Endodermal cell (in vitro differentiated cells): ENCODE data around the gene SRXN1. TPM values are rescaled to one million over a fixed set of nuclear protein-coding genes. Genes with fewer than 3 reads are reported as not detected.

Source experiments
- DNase-seq: peaks from one replicate; pipeline ENCODE4 v3.0.0-alpha.2; 2017
- H3K27ac ChIP-seq: 2 replicates; pipeline ENCODE4 v1.5.1; 2013; ENCODE audit warnings: mild to moderate bottlenecking, low read depth, low read length, moderate library complexity
- H3K27me3 ChIP-seq: 2 replicates; pipeline ENCODE4 v1.6.1; 2013; ENCODE audit warnings: mild to moderate bottlenecking, low read length, moderate library complexity; ENCODE audit not compliant: insufficient read depth, control insufficient read depth, poor library complexity, severe bottlenecking
- H3K36me3 ChIP-seq: 2 replicates; pipeline ENCODE4 v1.7.0; 2013; ENCODE audit warnings: mild to moderate bottlenecking, low read length, moderate library complexity; ENCODE audit not compliant: control insufficient read depth, insufficient read depth
- H3K4me1 ChIP-seq: one replicate; pipeline ENCODE4 v1.7.0; 2013; ENCODE audit warnings: low read length; ENCODE audit not compliant: control insufficient read depth, insufficient read depth
- H3K4me3 ChIP-seq: 2 replicates; pipeline ENCODE4 v1.5.1; 2013; ENCODE audit warnings: mild to moderate bottlenecking, low read length, moderate library complexity
- H3K9ac ChIP-seq: 2 replicates; pipeline ENCODE4 v1.6.1; 2013; ENCODE audit warnings: mild to moderate bottlenecking, low read length, moderate library complexity; ENCODE audit not compliant: poor library complexity, severe bottlenecking; ENCODE audit errors: extremely low read depth
- H3K9me3 ChIP-seq: 2 replicates; pipeline ENCODE4 v1.6.1; 2013; ENCODE audit warnings: mild to moderate bottlenecking, low read length, moderate library complexity; ENCODE audit not compliant: control insufficient read depth
- H3K27ac Mint-ChIP-seq: 2 replicates; pipeline ENCODE4 v1.8.0; 2020; ENCODE audit warnings: mixed read lengths
- H3K27me3 Mint-ChIP-seq: 2 replicates; pipeline ENCODE4 v1.8.0; 2021; ENCODE audit warnings: mild to moderate bottlenecking, mixed read lengths; ENCODE audit not compliant: insufficient read depth
- H3K36me3 Mint-ChIP-seq: 2 replicates; pipeline ENCODE4 v1.8.0; 2020; ENCODE audit warnings: low read depth, mixed read lengths
- H3K4me1 Mint-ChIP-seq: 2 replicates; pipeline ENCODE4 v1.8.0; 2020; ENCODE audit warnings: mixed read lengths
- H3K4me3 Mint-ChIP-seq: 2 replicates; pipeline ENCODE4 v1.8.0; 2020; ENCODE audit warnings: mild to moderate bottlenecking, moderate library complexity, mixed read lengths
- H3K9me3 Mint-ChIP-seq: 2 replicates; pipeline ENCODE4 v1.8.0; 2020; ENCODE audit warnings: mild to moderate bottlenecking, mixed read lengths
- WGBS, 2 experiments: methylation state at CpG; one replicate each; pipeline versions ENCODE4 v1.1.5 to v1.1.7; 2013; ENCODE audit warnings: missing lambda C conversion rate in 2 of 2, mixed read lengths in 1 of 2; ENCODE audit not compliant: insufficient coverage in 1 of 2, insufficient read length in 1 of 2; 5-methylcytosine and 5-hydroxymethylcytosine counted together
- total RNA-seq, 2 donors: library from RNA; stranded (reverse); fragmentation: NEBNext Ultra II Directional in 1 of 2; extraction: Animal tissue kit (Norgen Biotek cat#: 25700) in 1 of 2; gene quantifications; 2 replicates in 1 of 2; 3 replicates in 1 of 2; pipeline ENCODE4 v1.2.1, GENCODE V29; 2021
- TF ChIP-seq, protein P1 (sequence below): fragments of 200-600 bp; sonication (generic); conservative IDR thresholded peaks from 2 replicates; pipeline ENCODE4 v1.5.0; 2021; ENCODE audit warnings: antibody characterized with exemption, mild to moderate bottlenecking

SRXN1 gene
- total RNA-seq, 2 donors from 2014 or later: 9.7 to 19.3 TPM

GRCh38 chr20:667351-668034 is 14.5 kb upstream of the SRXN1 start:
- Histone ChIP-seq H3K4me3 (no peak overlapping the region), H3K27ac (no peak overlapping the region), H3K36me3 (no peaks in the 10 kb centered on the region), H3K9ac (no peak overlapping the region), H3K27me3 (peaks cover 18% of the 10 kb centered on the region), H3K4me1 (peaks cover 5% of the 10 kb centered on the region), H3K9me3 (no peaks in the 10 kb centered on the region)
- Mint-ChIP-seq H3K27me3 (peaks cover 48% of the 10 kb centered on the region), H3K9me3 (peaks cover 1% of the 10 kb centered on the region), H3K36me3 (no peaks in the 10 kb centered on the region), H3K4me1 (peaks cover 22% of the 10 kb centered on the region), H3K27ac (no peak overlapping the region), H3K4me3 (no peak overlapping the region)
- TF ChIP-seq, protein P1, sequence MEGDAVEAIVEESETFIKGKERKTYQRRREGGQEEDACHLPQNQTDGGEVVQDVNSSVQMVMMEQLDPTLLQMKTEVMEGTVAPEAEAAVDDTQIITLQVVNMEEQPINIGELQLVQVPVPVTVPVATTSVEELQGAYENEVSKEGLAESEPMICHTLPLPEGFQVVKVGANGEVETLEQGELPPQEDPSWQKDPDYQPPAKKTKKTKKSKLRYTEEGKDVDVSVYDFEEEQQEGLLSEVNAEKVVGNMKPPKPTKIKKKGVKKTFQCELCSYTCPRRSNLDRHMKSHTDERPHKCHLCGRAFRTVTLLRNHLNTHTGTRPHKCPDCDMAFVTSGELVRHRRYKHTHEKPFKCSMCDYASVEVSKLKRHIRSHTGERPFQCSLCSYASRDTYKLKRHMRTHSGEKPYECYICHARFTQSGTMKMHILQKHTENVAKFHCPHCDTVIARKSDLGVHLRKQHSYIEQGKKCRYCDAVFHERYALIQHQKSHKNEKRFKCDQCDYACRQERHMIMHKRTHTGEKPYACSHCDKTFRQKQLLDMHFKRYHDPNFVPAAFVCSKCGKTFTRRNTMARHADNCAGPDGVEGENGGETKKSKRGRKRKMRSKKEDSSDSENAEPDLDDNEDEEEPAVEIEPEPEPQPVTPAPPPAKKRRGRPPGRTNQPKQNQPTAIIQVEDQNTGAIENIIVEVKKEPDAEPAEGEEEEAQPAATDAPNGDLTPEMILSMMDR: peak; percentile 96
- 40 to 45% methylated on average over 7 to 9 of the region's 9 CpGs for WGBS, 2 experiments
- peak; percentile 92 for DNase-seq

- peaks cover 19% of the 10 kb centered on the region for H3K27me3 ChIP-seq
- H3K9me3 Mint-ChIP-seq: peaks cover 1% of the 10 kb centered on the region
- TF ChIP-seq, protein P1: no peak
These were observed 13.9 kb upstream of the SRXN1 start for GRCh38 chr20:666877-667276.

GRCh38 chr20:665276-665675 is 12.3 kb upstream of the SRXN1 start:
- Histone ChIP-seq H3K36me3 (no peaks in the 10 kb centered on the region), H3K27me3 (peaks cover 22% of the 10 kb centered on the region), H3K4me1 (peaks cover 5% of the 10 kb centered on the region), H3K9ac (no peak overlapping the region), H3K4me3 (no peak overlapping the region), H3K9me3 (no peaks in the 10 kb centered on the region), H3K27ac (no peak overlapping the region)
- TF ChIP-seq, protein P1: no peak
- peaks cover 1% of the 10 kb centered on the region for H3K9me3 Mint-ChIP-seq
- H3K36me3 Mint-ChIP-seq: no peaks in the 10 kb centered on the region
- peaks cover 62% of the 10 kb centered on the region for H3K27me3 Mint-ChIP-seq
- H3K4me3 Mint-ChIP-seq: no peak overlapping the region
- H3K27ac Mint-ChIP-seq: no peak overlapping the region
- WGBS, 2 experiments: 44% methylated on average over 6 of the region's 6 CpGs; no CpG with 5 or more reads in 1 of the 2 experiments
- H3K4me1 Mint-ChIP-seq: peaks cover 28% of the 10 kb centered on the region
- no peak for DNase-seq

More at GRCh38 chr20:666877-667276, 13.9 kb upstream of the SRXN1 start:
- no peaks in the 10 kb centered on the region for H3K9me3 ChIP-seq
- no peak overlapping the region for H3K4me3 ChIP-seq
- Mint-ChIP-seq H3K36me3 (no peaks in the 10 kb centered on the region), H3K4me3 (no peak overlapping the region), H3K4me1 (peaks cover 22% of the 10 kb centered on the region), H3K27me3 (peaks cover 51% of the 10 kb centered on the region), H3K27ac (no peak overlapping the region)
- 78 to 82% methylated on average over 2 to 4 of the region's 4 CpGs for WGBS, 2 experiments
- no peak overlapping the region for H3K9ac ChIP-seq
- H3K4me1 ChIP-seq: peaks cover 5% of the 10 kb centered on the region
- H3K36me3 ChIP-seq: no peaks in the 10 kb centered on the region
- DNase-seq: no peak
- no peak overlapping the region for H3K27ac ChIP-seq
